B cell (primary cell): ENCODE measurements around the gene MYO5C. TPM values are rescaled to one million over a fixed set of nuclear protein-coding genes. Genes with fewer than 3 reads are reported as not detected.

Experiments
- ATAC-seq: fragments of 200-7000 bp; cut with Tn5 transposase; one replicate; pipeline ENCODE4 v1.10.0; 2021; ENCODE audit warnings: low read depth, mild to moderate bottlenecking, moderate number of reproducible peaks, moderate library complexity
- CTCF ChIA-PET: fragments of 350-600 bp; sonication (Branson Sonifier 250); formaldehyde crosslinking; loops from one replicate; lab custom pipeline; 2021; ENCODE audit warnings: antibody characterized with exemption, inconsistent platforms; lab: Charles Lee
- POLR2A ChIA-PET: fragments of 350-600 bp; sonication (Branson Sonifier 250); formaldehyde crosslinking; loops from one replicate; lab custom pipeline; 2021; ENCODE audit warnings: antibody characterized with exemption; lab: Charles Lee
- DNase-seq: peaks from one replicate; pipeline ENCODE4 v3.0.0; 2013
- H2AFZ ChIP-seq: 2 replicates; pipeline ENCODE4 v1.6.1; 2012; ENCODE audit warnings: mild to moderate bottlenecking, low read depth, low read length; ENCODE audit not compliant: insufficient read depth, poor library complexity, severe bottlenecking
- H3K27ac ChIP-seq, 2 donors: 1 replicate in 1 of 2; 2 replicates in 1 of 2; pipeline ENCODE4 v1.5.1; 2012 to 2013; ENCODE audit warnings: low read length in 2 of 2, mild to moderate bottlenecking in 2 of 2, moderate library complexity in 1 of 2
- H3K27me3 ChIP-seq, 4 experiments: fragments of 200-600 bp in 1 of 4; sonication (generic) in 1 of 4; replicated peaks in 1 of 4; 1 replicate in 2 of 4; 2 replicates in 2 of 4; pipeline versions ENCODE4 v1.6.1 to v1.7.0; 2013 to 2016; ENCODE audit warnings: low read length in 3 of 4, mild to moderate bottlenecking in 2 of 4, mixed read lengths in 1 of 4, moderate library complexity in 1 of 4; ENCODE audit not compliant: insufficient read depth in 4 of 4, control insufficient read depth in 3 of 4; ENCODE audit errors: control extremely low read depth in 1 of 4
- H3K36me3 ChIP-seq, 2 experiments: replicated peaks in 1 of 2; 1 replicate in 1 of 2; 2 replicates in 1 of 2; pipeline versions ENCODE4 v1.6.1 to v1.7.1; 2013; ENCODE audit warnings: low read length in 1 of 2; ENCODE audit not compliant: insufficient read depth in 2 of 2, control insufficient read depth in 1 of 2; ENCODE audit errors: control extremely low read depth in 1 of 2, extremely low read depth in 1 of 2
- H3K4me1 ChIP-seq, 2 donors: fragments of 200-600 bp in 1 of 2; sonication (generic) in 1 of 2; 1 replicate in 1 of 2; 2 replicates in 1 of 2; pipeline versions ENCODE4 v1.5.1 to v1.6.1; 2013 to 2017; ENCODE audit warnings: low read length in 2 of 2; ENCODE audit not compliant: control insufficient read depth in 2 of 2, insufficient read depth in 2 of 2
- H3K4me2 ChIP-seq: replicated peaks from 2 replicates; pipeline ENCODE3; 2012; ENCODE audit warnings: mild to moderate bottlenecking, low read depth, low read length; ENCODE audit not compliant: poor library complexity, severe bottlenecking
- H3K4me3 ChIP-seq, 5 experiments: fragments of 200-600 bp in 1 of 5; sonication (generic) in 1 of 5; 1 replicate in 3 of 5; 2 replicates in 2 of 5; pipeline versions ENCODE4 v1.5.1 to v1.7.0; 2011 to 2016; ENCODE audit warnings: low read length in 4 of 5, mild to moderate bottlenecking in 4 of 5, low read depth in 2 of 5, control low read depth in 1 of 5, moderate library complexity in 1 of 5; ENCODE audit not compliant: insufficient read depth in 1 of 5; ENCODE audit errors: control extremely low read depth in 1 of 5, extremely low read depth in 1 of 5
- H3K79me2 ChIP-seq: fragments of 200-600 bp; sonication (generic); one replicate; pipeline ENCODE4 v1.6.0; 2016; ENCODE audit warnings: low read length; ENCODE audit not compliant: control insufficient read depth, insufficient read depth
- H3K9ac ChIP-seq: fragments of 200-600 bp; sonication (generic); 2 replicates; pipeline ENCODE4 v1.6.1; 2017; ENCODE audit warnings: mild to moderate bottlenecking, low read length, moderate library complexity
- H3K9me3 ChIP-seq, 3 donors: one replicate each; pipeline versions ENCODE4 v1.6.1 to v1.7.1; 2013; ENCODE audit warnings: low read length in 2 of 3; ENCODE audit not compliant: control insufficient read depth in 2 of 3, insufficient read depth in 1 of 3; ENCODE audit errors: control extremely low read depth in 1 of 3
- H4K20me1 ChIP-seq: 2 replicates; pipeline ENCODE4 v1.6.0; 2012; ENCODE audit warnings: mild to moderate bottlenecking, low read length; ENCODE audit not compliant: insufficient read depth, control insufficient read depth, poor library complexity, severe bottlenecking
- H3K27ac Mint-ChIP-seq: one replicate; pipeline ENCODE4 v1.8.0; 2021; ENCODE audit warnings: mixed read lengths
- H3K27me3 Mint-ChIP-seq: one replicate; pipeline ENCODE4 v1.8.0; 2021; ENCODE audit warnings: mixed read lengths
- H3K4me1 Mint-ChIP-seq: one replicate; pipeline ENCODE4 v1.8.0; 2021; ENCODE audit warnings: mixed read lengths
- H3K4me3 Mint-ChIP-seq: one replicate; pipeline ENCODE4 v1.8.0; 2021; ENCODE audit warnings: mixed read lengths
- H3K9me3 Mint-ChIP-seq: one replicate; pipeline ENCODE4 v1.8.0; 2022; ENCODE audit warnings: mixed read lengths; ENCODE audit not compliant: insufficient read depth
- EZH2 ChIP-seq: IDR thresholded peaks from 2 replicates; pipeline ENCODE4 v1.6.1; 2012; ENCODE audit warnings: borderline replicate concordance, low read depth, mild to moderate bottlenecking, moderate library complexity, low read length; ENCODE audit not compliant: insufficient read depth, poor library complexity, severe bottlenecking
- WGBS: methylation state at CpG from one replicate; pipeline ENCODE4 v1.1.5; 2013; ENCODE audit warnings: missing lambda C conversion rate; ENCODE audit not compliant: insufficient coverage; 5-methylcytosine and 5-hydroxymethylcytosine counted together
- intact Hi-C: fragments of 100-400 bp; cut with micrococcal nuclease; formaldehyde crosslinking; loops from one replicate; pipeline ENCODE4 v1.10.0; 2022
- polyA plus RNA-seq: library from polyadenylated mRNA; depleted of rRNA; stranded (reverse); fragments of >200 nt; gene quantifications from 2 replicates; pipeline ENCODE4 v1.2.3, GENCODE V29; 2012
- total RNA-seq, 2 donors: library from RNA; stranded (reverse); fragments of 120-200 nt in 1 of 2; gene quantifications; 1 replicate in 1 of 2; 2 replicates in 1 of 2; pipeline versions ENCODE4 v1.2.3 to v1.2.4, GENCODE V29; 2013 to 2022
- TF ChIP-seq, protein P1 (sequence below): fragments of 200-600 bp; IDR thresholded peaks from one replicate; pipeline ENCODE4 v1.8.0; 2022; ENCODE audit warnings: antibody characterized with exemption, mild to moderate bottlenecking

The MYO5C gene
- total and polyA plus RNA-seq, 2 donors (not counting 1 experiment from before 2014, with no cell fraction given): 0.54 to 4.5 TPM

DNA sequence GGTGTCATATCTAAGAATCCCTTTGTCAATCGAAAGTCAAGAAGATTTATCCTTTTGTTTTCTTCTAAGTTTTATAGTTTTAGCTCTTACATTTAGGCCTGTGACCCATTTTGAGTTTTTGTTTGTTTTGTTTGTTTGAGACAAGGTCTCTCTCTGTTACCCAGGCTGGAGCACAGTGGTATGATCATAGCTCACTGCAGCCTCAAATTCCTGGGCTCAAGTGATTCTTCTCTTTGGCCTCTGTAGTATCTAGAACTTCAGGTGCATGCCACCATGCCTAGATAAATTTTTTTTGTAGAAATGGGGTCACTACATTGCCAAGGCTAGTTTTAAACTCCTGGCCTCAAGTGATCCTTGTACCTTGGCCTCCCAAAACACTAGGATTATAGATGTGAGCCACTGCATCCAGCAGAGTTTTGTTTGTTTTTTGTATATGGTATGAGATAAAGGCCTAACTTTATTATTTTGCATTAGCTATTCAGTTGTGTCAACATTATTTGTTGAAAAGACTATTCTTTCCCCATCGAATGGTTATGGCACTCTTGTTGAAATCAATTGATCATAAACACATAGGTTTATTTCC, 5.8 kb upstream of the MYO5C start:
- ChIA-PET CTCF (no interaction called here), POLR2A (no interaction called here)
- H2AFZ ChIP-seq: no peak overlapping the region
- H3K27ac ChIP-seq: no peak overlapping the region
- no peak overlapping the region for H3K9ac ChIP-seq
- no peaks in the 10 kb centered on the region for H3K9me3 Mint-ChIP-seq
- H4K20me1 ChIP-seq: no peaks in the 10 kb centered on the region
- peaks cover 7% of the 10 kb centered on the region for H3K27me3 Mint-ChIP-seq
- no peak overlapping the region for H3K4me3 ChIP-seq
- H3K27me3 ChIP-seq: peaks cover 0 to 5% (median 1%) of the 10 kb centered on the region in 4 experiments
- no peak overlapping the region for H3K27ac Mint-ChIP-seq
- H3K4me1 Mint-ChIP-seq: peaks cover 7% of the 10 kb centered on the region
- intact Hi-C loops: no loop called here
- H3K79me2 ChIP-seq: no peaks in the 10 kb centered on the region
- no peak overlapping the region for H3K4me2 ChIP-seq
- no peak overlapping the region for H3K4me3 Mint-ChIP-seq
- DNase-seq: no peak
- H3K36me3 ChIP-seq: no peaks in the 10 kb centered on the region
- H3K9me3 ChIP-seq: no peaks in the 10 kb centered on the region
- peaks cover 0 to 7% of the 10 kb centered on the region in 2 donors for H3K4me1 ChIP-seq
- TF ChIP-seq, protein P1, sequence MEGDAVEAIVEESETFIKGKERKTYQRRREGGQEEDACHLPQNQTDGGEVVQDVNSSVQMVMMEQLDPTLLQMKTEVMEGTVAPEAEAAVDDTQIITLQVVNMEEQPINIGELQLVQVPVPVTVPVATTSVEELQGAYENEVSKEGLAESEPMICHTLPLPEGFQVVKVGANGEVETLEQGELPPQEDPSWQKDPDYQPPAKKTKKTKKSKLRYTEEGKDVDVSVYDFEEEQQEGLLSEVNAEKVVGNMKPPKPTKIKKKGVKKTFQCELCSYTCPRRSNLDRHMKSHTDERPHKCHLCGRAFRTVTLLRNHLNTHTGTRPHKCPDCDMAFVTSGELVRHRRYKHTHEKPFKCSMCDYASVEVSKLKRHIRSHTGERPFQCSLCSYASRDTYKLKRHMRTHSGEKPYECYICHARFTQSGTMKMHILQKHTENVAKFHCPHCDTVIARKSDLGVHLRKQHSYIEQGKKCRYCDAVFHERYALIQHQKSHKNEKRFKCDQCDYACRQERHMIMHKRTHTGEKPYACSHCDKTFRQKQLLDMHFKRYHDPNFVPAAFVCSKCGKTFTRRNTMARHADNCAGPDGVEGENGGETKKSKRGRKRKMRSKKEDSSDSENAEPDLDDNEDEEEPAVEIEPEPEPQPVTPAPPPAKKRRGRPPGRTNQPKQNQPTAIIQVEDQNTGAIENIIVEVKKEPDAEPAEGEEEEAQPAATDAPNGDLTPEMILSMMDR: no peak
- TF ChIP-seq EZH2: no peak
- WGBS: no CpG with 5 or more reads among the region's 2 CpGs
- ATAC-seq: no peak

DNA sequence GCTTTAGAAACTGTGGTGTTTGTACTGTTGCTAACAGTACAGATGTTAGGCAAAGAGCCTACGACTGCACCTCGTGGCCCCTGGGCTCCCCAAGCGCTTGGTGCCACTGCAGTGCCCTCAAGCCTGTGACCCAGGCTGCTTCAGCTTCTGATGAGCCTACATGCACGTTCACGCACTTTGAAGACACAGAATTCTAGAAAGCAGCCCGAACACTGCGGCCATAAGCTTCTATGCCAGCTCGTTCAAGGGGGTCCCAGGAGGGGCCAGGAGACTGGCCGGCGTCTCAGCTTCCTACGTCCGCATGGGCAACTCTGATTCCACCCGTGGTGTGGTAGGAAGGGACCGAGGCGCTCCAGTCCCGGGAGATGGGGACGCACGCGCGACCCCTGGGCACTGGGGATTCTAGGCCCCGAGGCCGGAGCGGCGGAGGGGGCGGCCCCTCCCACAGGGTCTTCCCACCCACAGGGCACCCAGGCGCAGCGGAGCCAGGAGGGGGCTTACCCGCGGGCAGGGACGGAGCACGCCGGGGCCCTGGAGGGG, 653 bp downstream of the MYO5C start:
- peak overlapping the region; percentile 71 for H2AFZ ChIP-seq
- peaks cover 0 to 22% (median 16%) of the 10 kb centered on the region in 4 experiments for H3K27me3 ChIP-seq
- CTCF ChIA-PET: interaction anchor here (0.7 to 2.6 kb wide), 2 partner anchors 33 to 67 kb away, joined by 7 read pairs; no protein-coding TSS in a partner anchor
- H3K9me3 Mint-ChIP-seq: no peaks in the 10 kb centered on the region
- H3K4me3 ChIP-seq: peak overlapping the region in 4 of 5 experiments; percentile 15 to 59 (median 54)
- TF ChIP-seq, protein P1: no peak
- TF ChIP-seq EZH2: no peak
- peak overlapping the region; percentile 71 for H3K4me3 Mint-ChIP-seq
- DNase-seq (peak; percentile 38), ATAC-seq (peak; percentile 37)
- H4K20me1 ChIP-seq: no peaks in the 10 kb centered on the region
- H3K4me1 Mint-ChIP-seq: peaks cover 36% of the 10 kb centered on the region
- H3K27ac ChIP-seq: no peak overlapping the region
- intact Hi-C loops: no loop called here
- H3K9ac ChIP-seq: peak overlapping the region; percentile 61
- WGBS: 3% methylated on average over 32 of the region's 32 CpGs
- no peaks in the 10 kb centered on the region for H3K36me3 ChIP-seq
- H3K27ac Mint-ChIP-seq: no peak overlapping the region
- no peaks in the 10 kb centered on the region for H3K79me2 ChIP-seq
- POLR2A ChIA-PET: interaction anchor here (0.6 to 1.4 kb wide), 2 partner anchors 60 to 270 kb away, joined by 3 to 4 read pairs; no protein-coding TSS in a partner anchor
- peaks cover 15 to 41% of the 10 kb centered on the region in 2 donors for H3K4me1 ChIP-seq
- H3K9me3 ChIP-seq: peaks cover 0 to 4% (median 0%) of the 10 kb centered on the region in 3 donors
- peaks cover 17% of the 10 kb centered on the region for H3K27me3 Mint-ChIP-seq
- peak overlapping the region; percentile 91 for H3K4me2 ChIP-seq
